ENCODE results near the gene ETFRF1.

Gene ETFRF1

GRCh38 chr12:25213338-25213737 is 18.3 kb downstream of the ETFRF1 start:
- no peak for DNase-seq (ENCODE audit: low read depth)

- no peak for DNase-seq (ENCODE audit: low read depth)
Measured at GRCh38 chr12:25236190-25236589, 41.2 kb downstream of the ETFRF1 start.

- no peak for DNase-seq (ENCODE audit: low read depth)
Measured at GRCh38 chr12:25236626-25237025, 41.6 kb downstream of the ETFRF1 start.

GRCh38 chr12:25241167-25242020 is 46.4 kb downstream of the ETFRF1 start:
- DNase-seq (ENCODE audit: low read depth): no peak

GRCh38 chr12:25242981-25243679 is 48.1 kb downstream of the ETFRF1 start:
- DNase-seq (ENCODE audit: low read depth): no peak

GRCh38 chr12:25243680-25243990 is 48.6 kb downstream of the ETFRF1 start:
- no peak for DNase-seq (ENCODE audit: low read depth)

- DNase-seq (ENCODE audit: low read depth): no peak
Measured at GRCh38 chr12:25245491-25245890, 50.5 kb downstream of the ETFRF1 start.

GRCh38 chr12:25248137-25248536 is 53.1 kb downstream of the ETFRF1 start:
- no peak for DNase-seq (ENCODE audit: low read depth)

GRCh38 chr12:25248732-25249131 is 53.7 kb downstream of the ETFRF1 start:
- DNase-seq (ENCODE audit: low read depth): no peak

- no peak for DNase-seq (ENCODE audit: low read depth)
Measured at GRCh38 chr12:25249931-25250738, 55.1 kb downstream of the ETFRF1 start.

- DNase-seq (ENCODE audit: low read depth): peak; percentile 81
Measured at GRCh38 chr12:25250744-25251730, 56.0 kb downstream of the ETFRF1 start, which contains the start of gene KRAS. Gene KRAS (minus strand): TSS chr12:25250929.

GRCh38 chr12:25251769-25252168 is 56.7 kb downstream of the ETFRF1 start:
- no peak for DNase-seq (ENCODE audit: low read depth)

GRCh38 chr12:25252946-25253345 is 57.9 kb downstream of the ETFRF1 start:
- no peak for DNase-seq (ENCODE audit: low read depth)

- DNase-seq (ENCODE audit: low read depth): no peak
Measured at GRCh38 chr12:25253371-25254068, 58.5 kb downstream of the ETFRF1 start.

- no peak for DNase-seq (ENCODE audit: low read depth)
Measured at GRCh38 chr12:25254271-25254880, 59.3 kb downstream of the ETFRF1 start.
